Liver (tissue), 10 donors: ENCODE measurements around the gene PNLIP. TPM values are rescaled to one million over a fixed set of nuclear protein-coding genes. Genes with fewer than 3 reads are reported as not detected.

Source experiments
- DNase-seq: peaks from one replicate; pipeline ENCODE4 v3.0.0-alpha.2; 2017; ENCODE audit warnings: low spot score
- H3K27ac ChIP-seq, 2 donors: one replicate each; pipeline ENCODE4 v1.7.0; 2013; ENCODE audit warnings: inconsistent platforms in 2 of 2, low read length in 2 of 2, control low read depth in 1 of 2, low read depth in 1 of 2, mild to moderate bottlenecking in 1 of 2
- H3K27me3 ChIP-seq, 4 donors: one replicate each; pipeline versions ENCODE4 v1.6.1 to v1.7.0; 2013; ENCODE audit warnings: low read length in 3 of 4, inconsistent platforms in 1 of 4, mild to moderate bottlenecking in 1 of 4, moderate library complexity in 1 of 4; ENCODE audit not compliant: control insufficient read depth in 4 of 4, insufficient read depth in 4 of 4
- H3K36me3 ChIP-seq, 4 donors: one replicate each; pipeline versions ENCODE4 v1.6.1 to v1.7.0; 2013; ENCODE audit warnings: low read length in 3 of 4, mild to moderate bottlenecking in 3 of 4, low read depth in 1 of 4, moderate library complexity in 1 of 4; ENCODE audit not compliant: control insufficient read depth in 4 of 4, insufficient read depth in 3 of 4
- H3K4me1 ChIP-seq, 4 donors: one replicate each; pipeline versions ENCODE4 v1.6.1 to v1.7.0; 2013; ENCODE audit warnings: low read length in 3 of 4, mild to moderate bottlenecking in 3 of 4, moderate library complexity in 1 of 4; ENCODE audit not compliant: control insufficient read depth in 4 of 4, insufficient read depth in 4 of 4
- H3K4me3 ChIP-seq, 3 donors: one replicate each; pipeline versions ENCODE4 v1.6.1 to v1.7.0; 2013; ENCODE audit warnings: low read length in 3 of 3, control low read depth in 1 of 3, low read depth in 1 of 3, mild to moderate bottlenecking in 1 of 3
- H3K9ac ChIP-seq, 2 donors: one replicate each; pipeline ENCODE4 v1.7.0; 2013; ENCODE audit warnings: low read length in 2 of 2, mild to moderate bottlenecking in 2 of 2, moderate library complexity in 2 of 2, control low read depth in 1 of 2, low read depth in 1 of 2
- H3K9me3 ChIP-seq, 4 donors: one replicate each; pipeline versions ENCODE4 v1.6.1 to v1.7.0; 2013; ENCODE audit warnings: low read length in 3 of 4; ENCODE audit not compliant: control insufficient read depth in 4 of 4
- ATF3 ChIP-seq: IDR thresholded peaks from 2 replicates; pipeline ENCODE4 v1.6.1; 2016; ENCODE audit warnings: antibody characterized with exemption
- CTCF ChIP-seq: fragments of 150-350 bp; IDR thresholded peaks from 2 replicates; pipeline ENCODE4 v1.5.1; 2017; ENCODE audit warnings: improper control_type of control experiment, low read depth, low read length; ENCODE audit not compliant: missing input control
- EGR1 ChIP-seq, 2 donors: IDR thresholded peaks; 2 replicates each; pipeline ENCODE4 v1.6.1; 2016 to 2018; ENCODE audit warnings: antibody characterized with exemption in 2 of 2, low read depth in 2 of 2
- FOXA1 ChIP-seq: IDR thresholded peaks from 2 replicates; pipeline ENCODE4 v1.6.1; 2016; ENCODE audit warnings: antibody characterized with exemption
- GABPA ChIP-seq, 2 donors: IDR thresholded peaks in 1 of 2; conservative IDR thresholded peaks in 1 of 2; 2 replicates each; pipeline ENCODE4 v1.6.1; 2016; ENCODE audit warnings: antibody characterized with exemption in 2 of 2, mild to moderate bottlenecking in 1 of 2, moderate library complexity in 1 of 2
- HNF4A ChIP-seq, 2 donors: conservative IDR thresholded peaks; 2 replicates each; pipeline ENCODE4 v1.6.1; 2016; ENCODE audit warnings: antibody characterized with exemption in 2 of 2, mild to moderate bottlenecking in 2 of 2
- HNF4G ChIP-seq: IDR thresholded peaks from 2 replicates; pipeline ENCODE4 v1.6.1; 2016; ENCODE audit warnings: antibody characterized with exemption
- MAX ChIP-seq: IDR thresholded peaks from 2 replicates; pipeline ENCODE4 v1.6.1; 2016; ENCODE audit warnings: antibody characterized with exemption
- NR2F2 ChIP-seq: IDR thresholded peaks from 2 replicates; pipeline ENCODE4 v1.6.1; 2016; ENCODE audit warnings: antibody characterized with exemption
- RAD21 ChIP-seq, 2 donors: IDR thresholded peaks; 2 replicates each; pipeline ENCODE4 v1.6.1; 2016; ENCODE audit warnings: antibody characterized with exemption in 2 of 2, mild to moderate bottlenecking in 2 of 2
- RXRA ChIP-seq, 2 donors: IDR thresholded peaks; 2 replicates each; pipeline ENCODE4 v1.6.1; 2017 to 2018; ENCODE audit warnings: antibody characterized with exemption in 2 of 2, mild to moderate bottlenecking in 1 of 2
- SP1 ChIP-seq: IDR thresholded peaks from 2 replicates; pipeline ENCODE4 v1.6.1; 2018; ENCODE audit warnings: antibody characterized with exemption, mild to moderate bottlenecking
- TAF1 ChIP-seq: conservative IDR thresholded peaks from 2 replicates; pipeline ENCODE4 v1.6.1; 2016; ENCODE audit warnings: antibody characterized with exemption, mild to moderate bottlenecking
- YY1 ChIP-seq: IDR thresholded peaks from 2 replicates; pipeline ENCODE4 v1.6.1; 2016; ENCODE audit warnings: antibody characterized with exemption, mild to moderate bottlenecking
- WGBS: extraction: QIAGEN DNeasy Blood & Tissue Kit; methylation state at CpG from one replicate; pipeline ENCODE4 v1.1.7; 2013; 5-methylcytosine and 5-hydroxymethylcytosine counted together
- polyA plus RNA-seq, 2 donors: library from polyadenylated mRNA; stranded (reverse) in 1 of 2; unstranded in 1 of 2; fragments of 200-250 nt in 1 of 2; fragments of >200 nt in 1 of 2; fragmentation: Nextera tagmentation in 1 of 2; extraction: Ambion mirVana in 1 of 2; gene quantifications; one replicate each; pipeline versions ENCODE4 v1.2.1 to v1.2.3, GENCODE V29; 2013 to 2015
- small RNA-seq: library from RNA; depleted of rRNA; stranded (forward); fragments of <200 nt; gene quantifications from one replicate; pipeline ENCODE3, GENCODE V24; 2014
- total RNA-seq, 2 donors: library from RNA; depleted of rRNA; stranded (reverse); fragments of >200 nt; gene quantifications; one replicate each; pipeline ENCODE4 v1.2.3, GENCODE V29; 2014
- donor health status: healthy.
- donor health status: healthy.
- donor health status: healthy.
- donor health status: healthy.
- donor health status: healthy.

The PNLIP gene
- total and polyA plus RNA-seq, 4 donors, result 0.14 TPM; not detected in 3

- Histone ChIP-seq H3K36me3 (no peaks in the 10 kb centered on the region), H3K4me1 (no peaks in the 10 kb centered on the region), H3K27ac (no peak overlapping the region), H3K4me3 (no peak overlapping the region), H3K9me3 (peaks cover 0 to 2% (median 0%) of the 10 kb centered on the region in 4 donors), H3K27me3 (peaks cover 0 to 2% (median 0%) of the 10 kb centered on the region in 4 donors), H3K9ac (no peak overlapping the region)
- DNase-seq, result no peak
- no peak for TF ChIP-seq RXRA (IDR thresholded peaks at IDR 0.05)
- no peak for TF ChIP-seq SP1
- no peak for TF ChIP-seq FOXA1
- TF ChIP-seq YY1, result no peak
- TF ChIP-seq NR2F2, result no peak
- TF ChIP-seq TAF1, result no peak
- no peak for TF ChIP-seq EGR1 (IDR thresholded peaks at IDR 0.05; ENCODE audit: low read depth in 2 of 2)
- TF ChIP-seq MAX, result no peak
- no peak for TF ChIP-seq HNF4A (conservative IDR thresholded peaks at IDR 0.05)
- no peak for TF ChIP-seq HNF4G
- no peak for TF ChIP-seq CTCF
- TF ChIP-seq GABPA (IDR thresholded peaks at IDR 0.05 in 1 of 2, conservative IDR thresholded peaks at IDR 0.05 in 1 of 2), result no peak
- no peak for TF ChIP-seq ATF3
- TF ChIP-seq RAD21 (IDR thresholded peaks at IDR 0.05), result no peak
- WGBS, result 88% methylated on average over 3 of the region's 3 CpGs
Observed at GRCh38 chr10:116615199-116615776, 69.6 kb downstream of the PNLIP start.

Small RNAs within 50 kb of the gene (small RNA-seq; reads per million reads assigned to genes)
- gene RNU6-1090P, result not detected

Other genes starting within 250 kb of the PNLIP start
- gene CCDC172, start 221.5 kb upstream of the PNLIP start, total RNA-seq, result not detected
- gene CCDC172, start 221.5 kb upstream of the PNLIP start, polyA plus RNA-seq, result not detected
- not detected for gene PNLIPRP3, start 118.1 kb upstream of the PNLIP start, total RNA-seq
- not detected for gene PNLIPRP3, start 118.1 kb upstream of the PNLIP start, polyA plus RNA-seq
- not detected for gene PNLIPRP1, start 45.0 kb downstream of the PNLIP start, total RNA-seq
- not detected for gene PNLIPRP1, start 45.0 kb downstream of the PNLIP start, polyA plus RNA-seq
- not detected for gene PNLIPRP2, start 75.0 kb downstream of the PNLIP start, total RNA-seq
- not detected for gene PNLIPRP2, start 75.0 kb downstream of the PNLIP start, polyA plus RNA-seq
- 1 to 10 TPM; 1.3 to 4.5 TPM for gene HSPA12A, start 196.6 kb downstream of the PNLIP start, total RNA-seq
- gene HSPA12A, start 196.6 kb downstream of the PNLIP start, polyA plus RNA-seq, result 1 to 10 TPM; 1.3 to 1.9 TPM